AG04449 (cell line): ENCODE results near the gene KDM1A.

Experiments
- CTCF ChIA-PET: fragments of 350-600 bp; formaldehyde crosslinking; extraction: SDS; loops from one replicate; lab custom pipeline; 2021; ENCODE audit warnings: antibody characterized with exemption; lab: Yijun Ruan, JAX
- POLR2A ChIA-PET: fragments of 400-600, 350-600 bp; formaldehyde crosslinking; extraction: SDS; loops from one replicate; lab custom pipeline; 2020; ENCODE audit warnings: antibody characterized with exemption, inconsistent platforms; lab: Yijun Ruan, JAX
- DNase-seq: peaks from one replicate; pipeline ENCODE4 v3.0.0-alpha.2; 2010; ENCODE audit warnings: low read depth, low spot score
- H3K4me3 ChIP-seq: 2 replicates; pipeline ENCODE4 v1.5.1; 2011; ENCODE audit warnings: low read depth, mild to moderate bottlenecking, control low read depth, low read length
- CTCF ChIP-seq: IDR thresholded peaks from one replicate; pipeline ENCODE4 v1.5.1; 2011; ENCODE audit warnings: mild to moderate bottlenecking, moderate library complexity, low read length, control low read depth, inconsistent platforms; ENCODE audit not compliant: insufficient read depth; ENCODE audit errors: missing control alignments

Gene KDM1A

GRCh38 chr1:23074012-23074411 lies 54.7 kb downstream of the KDM1A start:
- TF ChIP-seq CTCF: no peak
- CTCF ChIA-PET: interaction anchor here (2.3 kb wide), 1 partner anchor 111 kb away, joined by 10 read pairs; no protein-coding TSS in a partner anchor
- DNase-seq: no peak
- POLR2A ChIA-PET: no interaction called here
- H3K4me3 ChIP-seq: no peak overlapping the region

GRCh38 chr1:23079025-23079424 lies 59.8 kb downstream of the KDM1A start:
- POLR2A ChIA-PET: no interaction called here
- H3K4me3 ChIP-seq: no peak overlapping the region
- TF ChIP-seq CTCF: no peak
- DNase-seq: no peak
- CTCF ChIA-PET: interaction anchor here (1.1 to 4.7 kb wide), 3 partner anchors 9 to 106 kb away, joined by 3 to 34 read pairs (median 3); no protein-coding TSS in a partner anchor

GRCh38 chr1:23080885-23081284 lies 61.6 kb downstream of the KDM1A start:
- H3K4me3 ChIP-seq: no peak overlapping the region
- DNase-seq: no peak
- TF ChIP-seq CTCF: no peak
- CTCF ChIA-PET: interaction anchor here (1.0 to 4.7 kb wide), 7 partner anchors 12 to 107 kb away, joined by 3 to 34 read pairs (median 3); no protein-coding TSS in a partner anchor
- POLR2A ChIA-PET: no interaction called here

GRCh38 chr1:23081376-23081775 lies 62.1 kb downstream of the KDM1A start:
- CTCF ChIA-PET: interaction anchor here (1.0 to 4.7 kb wide), 6 partner anchors 11 to 106 kb away, joined by 3 to 34 read pairs (median 3); no protein-coding TSS in a partner anchor
- no peak overlapping the region for H3K4me3 ChIP-seq
- no peak for TF ChIP-seq CTCF
- DNase-seq: no peak
- POLR2A ChIA-PET: no interaction called here

GRCh38 chr1:23083714-23084480 lies 64.6 kb downstream of the KDM1A start:
- TF ChIP-seq CTCF: no peak
- H3K4me3 ChIP-seq: no peak overlapping the region
- DNase-seq: no peak
- CTCF ChIA-PET: interaction anchor here (1.0 to 5.4 kb wide), 2 partner anchors 15 to 101 kb away, joined by 4 to 47 read pairs; no protein-coding TSS in a partner anchor
- POLR2A ChIA-PET: no interaction called here

- ChIA-PET CTCF (interaction anchor here (1.0 to 6.8 kb wide), 5 partner anchors 10 to 100 kb away, joined by 3 to 50 read pairs (median 5); no protein-coding TSS in a partner anchor), POLR2A (no interaction called here)
- no peak for TF ChIP-seq CTCF
- no peak for DNase-seq
- H3K4me3 ChIP-seq: no peak overlapping the region
Observed at GRCh38 chr1:23084880-23085279, 65.6 kb downstream of the KDM1A start.
